RWPE1 (cell line): ENCODE data around the gene TRIM24.

Experiments used
- CTCF ChIA-PET: fragments of 350-600 bp; sonication (Branson Sonifier 250); formaldehyde crosslinking; extraction: SDS; loops from one replicate; lab custom pipeline; 2021; lab: Yijun Ruan, JAX
- POLR2A ChIA-PET: fragments of 400-600 bp; formaldehyde crosslinking; extraction: SDS; loops from one replicate; lab custom pipeline; 2020; ENCODE audit warnings: antibody characterized with exemption; ENCODE audit not compliant: low non-redundant PET; lab: Yijun Ruan, JAX
- DNase-seq: peaks from one replicate; pipeline ENCODE4 v3.0.0; 2012; ENCODE audit warnings: low spot score
- H3K27ac ChIP-seq: fragments of 450-650 bp; 2 replicates; pipeline ENCODE4 v1.5.1; 2017
- TF ChIP-seq, protein P1 (sequence below): fragments of 450-650 bp; conservative IDR thresholded peaks from 2 replicates; pipeline ENCODE4 v1.5.1; 2017; ENCODE audit warnings: low read depth, mild to moderate bottlenecking

Gene TRIM24

DNA sequence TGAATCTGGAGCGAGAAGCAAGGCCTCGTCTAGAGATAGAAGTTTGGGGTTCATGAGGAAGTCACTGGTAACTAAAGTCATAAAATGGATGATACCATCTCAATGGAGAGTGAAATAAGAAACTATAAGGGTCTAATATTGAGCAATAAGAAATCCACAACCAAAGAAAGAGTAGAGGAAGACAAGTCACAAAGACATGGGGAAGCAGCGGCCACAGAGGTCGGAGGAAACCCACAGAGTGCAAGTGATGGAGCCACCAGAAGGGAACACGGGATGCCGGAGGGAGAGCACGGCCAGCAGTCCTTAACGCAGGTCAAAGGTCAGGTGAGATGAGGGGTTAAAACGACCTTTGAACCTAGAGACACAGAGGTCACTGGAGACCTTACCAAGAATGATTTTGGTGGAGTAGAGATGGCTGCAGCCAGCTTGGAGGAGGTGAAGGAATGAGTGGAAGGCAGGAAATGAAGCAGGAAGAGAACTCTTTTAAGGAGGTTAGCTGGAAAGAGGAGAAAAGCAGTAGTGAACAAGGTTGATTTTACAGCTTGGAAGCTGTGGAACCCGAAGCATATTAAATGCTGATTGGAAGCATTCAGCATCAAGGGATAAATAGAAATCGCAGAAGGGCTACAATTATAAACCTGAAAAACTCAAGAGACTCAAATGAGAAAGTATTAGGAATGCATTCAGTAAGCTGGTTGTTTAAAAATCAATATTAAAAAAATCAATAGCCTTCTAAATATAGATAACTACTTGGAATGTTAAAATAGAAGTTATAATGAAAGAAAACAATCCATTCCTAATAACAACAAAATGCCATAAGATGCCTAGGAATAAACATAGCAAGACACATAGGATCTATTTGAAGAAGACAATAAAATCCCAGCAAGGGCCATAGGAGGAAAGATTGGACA lies 147.4 kb downstream of the TRIM24 start:
- TF ChIP-seq, protein P1, sequence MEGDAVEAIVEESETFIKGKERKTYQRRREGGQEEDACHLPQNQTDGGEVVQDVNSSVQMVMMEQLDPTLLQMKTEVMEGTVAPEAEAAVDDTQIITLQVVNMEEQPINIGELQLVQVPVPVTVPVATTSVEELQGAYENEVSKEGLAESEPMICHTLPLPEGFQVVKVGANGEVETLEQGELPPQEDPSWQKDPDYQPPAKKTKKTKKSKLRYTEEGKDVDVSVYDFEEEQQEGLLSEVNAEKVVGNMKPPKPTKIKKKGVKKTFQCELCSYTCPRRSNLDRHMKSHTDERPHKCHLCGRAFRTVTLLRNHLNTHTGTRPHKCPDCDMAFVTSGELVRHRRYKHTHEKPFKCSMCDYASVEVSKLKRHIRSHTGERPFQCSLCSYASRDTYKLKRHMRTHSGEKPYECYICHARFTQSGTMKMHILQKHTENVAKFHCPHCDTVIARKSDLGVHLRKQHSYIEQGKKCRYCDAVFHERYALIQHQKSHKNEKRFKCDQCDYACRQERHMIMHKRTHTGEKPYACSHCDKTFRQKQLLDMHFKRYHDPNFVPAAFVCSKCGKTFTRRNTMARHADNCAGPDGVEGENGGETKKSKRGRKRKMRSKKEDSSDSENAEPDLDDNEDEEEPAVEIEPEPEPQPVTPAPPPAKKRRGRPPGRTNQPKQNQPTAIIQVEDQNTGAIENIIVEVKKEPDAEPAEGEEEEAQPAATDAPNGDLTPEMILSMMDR: no peak
- H3K27ac ChIP-seq: no peak overlapping the region
- ChIA-PET POLR2A (no interaction called here), CTCF (no interaction called here)
- no peak for DNase-seq

DNA sequence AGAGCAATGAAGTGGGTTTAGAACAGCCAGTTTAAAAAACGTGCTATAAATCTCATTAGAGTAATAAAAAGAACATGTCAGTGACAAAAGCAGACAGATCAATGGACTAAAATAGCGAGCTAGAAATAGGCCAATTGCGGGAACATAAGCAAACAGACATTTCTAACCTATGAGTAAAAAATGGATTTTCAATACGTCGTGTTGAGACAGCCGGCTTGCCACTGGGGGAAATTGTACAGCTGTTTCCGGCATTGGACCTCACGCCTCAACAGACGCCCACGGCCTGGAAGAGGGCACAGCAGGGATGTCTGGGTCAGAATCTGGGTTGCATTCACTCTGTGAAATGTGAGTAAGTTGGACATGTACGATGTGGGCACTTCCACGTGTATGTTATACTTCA lies 148.2 kb downstream of the TRIM24 start:
- TF ChIP-seq, protein P1: no peak
- H3K27ac ChIP-seq: no peak overlapping the region
- ChIA-PET POLR2A (no interaction called here), CTCF (no interaction called here)
- DNase-seq: no peak

DNA sequence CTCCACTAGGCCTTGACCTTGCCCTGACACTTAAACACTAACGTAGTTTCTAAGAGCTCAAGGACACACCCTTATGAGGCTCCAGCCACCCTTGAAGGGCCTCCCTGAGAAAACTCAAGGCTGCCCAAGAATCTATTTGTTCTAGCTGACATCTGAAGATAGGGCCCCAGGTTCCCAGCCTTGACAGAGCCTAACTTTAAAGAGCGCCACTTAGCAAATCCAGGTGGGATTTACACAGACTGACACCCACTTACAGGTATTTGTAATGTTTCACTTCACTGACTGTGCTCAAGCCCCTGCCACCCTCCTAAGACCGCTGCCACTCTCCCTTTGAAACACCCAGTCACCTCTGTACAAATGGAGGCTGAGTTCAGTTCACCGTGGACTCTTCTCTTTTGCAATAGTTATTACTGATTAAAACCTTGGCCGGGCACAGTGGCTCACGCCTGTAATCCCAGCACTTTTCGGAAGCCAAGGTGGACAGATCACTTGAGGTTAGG lies 150.7 kb downstream of the TRIM24 start:
- POLR2A ChIA-PET: no interaction called here
- DNase-seq: no peak
- CTCF ChIA-PET: no interaction called here
- TF ChIP-seq, protein P1: no peak
- no peak overlapping the region for H3K27ac ChIP-seq

DNA sequence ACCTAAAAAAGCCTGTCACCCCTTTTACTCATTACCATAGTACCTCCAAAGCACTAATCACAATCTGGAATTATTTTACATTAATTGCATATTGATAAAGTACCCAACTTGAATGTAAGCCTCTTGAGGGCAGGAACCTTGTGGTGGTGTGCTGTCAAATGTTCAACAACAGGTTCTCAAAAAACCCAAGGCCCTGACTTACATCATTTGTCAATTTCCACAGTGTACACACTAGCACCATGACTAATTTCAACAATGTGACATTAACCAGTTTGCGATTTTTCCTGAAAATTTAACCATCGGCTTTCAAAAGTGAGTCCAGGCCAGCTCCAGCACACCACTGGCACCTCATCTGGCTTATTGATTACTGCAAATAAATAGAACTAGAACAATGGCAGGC lies 153.6 kb downstream of the TRIM24 start:
- TF ChIP-seq, protein P1: no peak
- POLR2A ChIA-PET: no interaction called here

DNA sequence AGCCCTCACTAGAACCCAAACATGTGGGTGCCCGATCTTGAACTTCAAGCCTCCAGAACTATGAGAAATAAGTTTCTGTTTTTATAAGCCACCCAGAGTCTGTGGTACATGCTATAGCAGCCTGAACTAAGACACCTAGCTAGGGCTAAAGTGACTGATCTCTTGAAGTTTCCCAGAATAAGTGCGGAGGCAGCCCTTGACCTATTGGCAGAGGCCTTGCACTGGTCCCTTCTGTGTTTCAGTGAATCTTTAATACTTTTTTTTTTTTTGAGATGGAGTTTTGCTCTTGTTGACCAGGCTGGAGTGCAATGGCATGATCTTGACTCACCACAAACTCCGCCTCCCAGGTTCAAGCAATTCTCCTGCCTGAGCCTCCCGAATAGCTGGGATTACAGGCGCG lies 156.0 kb downstream of the TRIM24 start:
- H3K27ac ChIP-seq: no peak overlapping the region
- POLR2A ChIA-PET: no interaction called here
- TF ChIP-seq, protein P1: no peak
- CTCF ChIA-PET: no interaction called here
- no peak for DNase-seq

More for the DNA sequence above, 153.6 kb downstream of the TRIM24 start:
- CTCF ChIA-PET: no interaction called here
- no peak for DNase-seq
- no peak overlapping the region for H3K27ac ChIP-seq

DNA sequence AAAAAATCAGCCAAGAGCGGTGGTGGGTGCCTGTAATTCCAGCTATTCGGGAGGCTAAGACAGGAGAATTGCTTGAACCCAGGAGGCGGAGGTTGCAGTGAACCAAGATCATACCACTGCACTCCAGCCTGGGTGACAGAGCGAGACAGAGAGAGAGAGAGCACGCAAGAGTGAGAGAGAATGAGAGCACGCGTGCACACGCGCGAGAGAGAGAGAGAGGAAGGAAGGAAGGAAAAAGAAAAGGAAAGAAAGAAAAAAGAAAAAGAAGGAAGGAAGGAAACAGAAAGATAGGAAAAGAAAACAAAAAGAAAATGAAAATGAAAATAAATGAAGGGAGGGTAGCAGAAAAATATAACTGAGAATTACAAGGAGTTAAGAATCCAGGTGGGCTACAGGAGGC lies 158.4 kb downstream of the TRIM24 start:
- DNase-seq: no peak
- CTCF ChIA-PET: no interaction called here
- TF ChIP-seq, protein P1: no peak
- H3K27ac ChIP-seq: no peak overlapping the region
- POLR2A ChIA-PET: no interaction called here
